ENCODE data around the gene PHOSPHO1.

GRCh38 chr17:49216953-49217650 lies 13.5 kb downstream of the PHOSPHO1 start:
- TF ChIP-seq POLR2AphosphoS5 (IDR thresholded peaks at IDR 0.05) (peak; percentile 38 to 65), CTCF (IDR thresholded peaks at IDR 0.05) (no peak), POLR2A (IDR thresholded peaks at IDR 0.05; ENCODE audit: low read depth) (no peak), EP300 (IDR thresholded peaks at IDR 0.05) (no peak)

Data from esophagus muscularis mucosa (tissue), 4 donors.